NT2/D1 (cell line): ENCODE results near the gene ZNF280A.

Experiments
- SUZ12 ChIP-seq: IDR thresholded peaks from 2 replicates; pipeline ENCODE4 v1.6.1; 2011; ENCODE audit not compliant: insufficient read length, insufficient read depth; ENCODE audit errors: extremely low read depth
- YY1 ChIP-seq: IDR thresholded peaks from 2 replicates; pipeline ENCODE4 v1.6.1; 2011; ENCODE audit not compliant: insufficient read length, insufficient read depth

DNA sequence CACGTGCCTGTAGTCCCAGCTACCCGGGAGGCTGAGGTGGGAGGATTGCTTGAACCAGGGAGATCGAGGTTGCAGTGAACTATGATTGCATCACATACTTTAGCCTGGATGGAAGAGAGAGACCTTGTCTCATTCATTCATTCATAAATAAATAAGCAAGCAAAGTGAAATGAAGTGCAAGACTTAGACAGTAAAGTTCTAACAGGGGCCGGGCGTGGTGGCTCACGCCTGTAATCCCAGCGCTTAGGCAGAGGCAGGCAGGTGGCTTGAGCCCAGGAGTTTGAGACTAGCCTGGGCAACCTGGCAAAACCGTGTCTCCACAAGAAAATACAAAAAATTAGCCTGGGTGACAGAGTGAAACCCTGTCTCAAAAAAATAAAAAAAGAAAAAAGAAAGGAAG, 1.6 kb upstream of the ZNF280A start:
- TF ChIP-seq SUZ12 (no peak), YY1 (no peak)
